LNCAP (cell line): ENCODE results near the gene FBXO11.

Source experiments
- CTCF ChIP-seq: fragments of 450-650 bp; IDR thresholded peaks from 2 replicates; pipeline ENCODE4 v1.5.1; 2017; ENCODE audit warnings: mild to moderate bottlenecking

Gene FBXO11

GRCh38 chr2:47744074-47744473 lies 162.2 kb downstream of the FBXO11 start:
- no peak for TF ChIP-seq CTCF

- no peak for TF ChIP-seq CTCF
Measured at GRCh38 chr2:47741637-47742036, 164.7 kb downstream of the FBXO11 start.

- TF ChIP-seq CTCF: no peak
Measured at GRCh38 chr2:47741101-47741500, 165.2 kb downstream of the FBXO11 start.
